Fibroblast of skin of left quadriceps (primary cell): ENCODE data around the gene WDFY2.

Experiments
- DNase-seq, 2 experiments: peaks; one replicate each; pipeline ENCODE4 v3.0.0-alpha.2; 2013; ENCODE audit warnings: low read depth in 2 of 2

The WDFY2 gene

DNA sequence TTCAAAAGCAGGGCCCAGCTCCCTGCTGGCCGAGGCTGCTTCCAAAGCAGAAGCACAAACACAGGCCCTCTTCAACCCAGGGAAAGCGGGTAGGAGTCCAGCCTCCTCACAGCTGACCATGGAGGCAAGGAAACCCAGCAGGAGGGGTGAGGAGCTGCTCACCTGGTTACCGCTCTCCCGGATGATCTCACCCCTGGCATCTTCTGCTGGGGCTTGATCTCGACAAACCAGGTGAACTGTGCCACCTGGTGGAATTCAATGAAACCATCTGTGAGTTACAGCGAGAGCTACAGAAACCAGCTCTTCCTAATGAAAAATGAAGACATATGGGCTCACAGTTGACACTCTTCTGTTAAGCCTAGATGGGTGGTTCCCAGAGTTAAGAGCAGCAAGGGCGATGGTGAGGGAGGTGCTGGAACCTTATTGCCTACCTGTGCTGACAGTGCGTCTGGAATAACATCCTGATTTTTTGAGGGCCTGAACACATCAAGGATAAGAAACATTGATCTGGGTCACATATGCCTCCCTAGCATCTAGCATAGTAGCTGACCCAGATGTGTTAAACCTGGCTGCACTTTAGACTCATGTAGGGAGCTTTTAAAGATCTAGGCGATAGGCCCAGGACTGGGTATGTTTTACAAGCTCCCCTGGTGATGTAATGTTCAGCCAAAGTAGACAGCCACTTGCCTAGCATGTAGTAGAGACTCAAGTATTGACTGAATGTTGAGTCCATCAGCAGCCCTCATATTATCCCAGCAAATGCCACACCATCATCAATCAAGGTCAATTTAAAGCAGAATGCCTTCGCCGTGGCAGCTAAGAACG lies 213.6 kb downstream of the WDFY2 start:
- DNase-seq = peak; percentile 23 to 31

GRCh38 chr13:51799261-51799660 lies 215.0 kb downstream of the WDFY2 start:
- no peak for DNase-seq

GRCh38 chr13:51800486-51800885 lies 216.2 kb downstream of the WDFY2 start:
- DNase-seq = no peak

- DNase-seq = no peak
These were observed 217.4 kb downstream of the WDFY2 start for GRCh38 chr13:51801631-51802099.

DNA sequence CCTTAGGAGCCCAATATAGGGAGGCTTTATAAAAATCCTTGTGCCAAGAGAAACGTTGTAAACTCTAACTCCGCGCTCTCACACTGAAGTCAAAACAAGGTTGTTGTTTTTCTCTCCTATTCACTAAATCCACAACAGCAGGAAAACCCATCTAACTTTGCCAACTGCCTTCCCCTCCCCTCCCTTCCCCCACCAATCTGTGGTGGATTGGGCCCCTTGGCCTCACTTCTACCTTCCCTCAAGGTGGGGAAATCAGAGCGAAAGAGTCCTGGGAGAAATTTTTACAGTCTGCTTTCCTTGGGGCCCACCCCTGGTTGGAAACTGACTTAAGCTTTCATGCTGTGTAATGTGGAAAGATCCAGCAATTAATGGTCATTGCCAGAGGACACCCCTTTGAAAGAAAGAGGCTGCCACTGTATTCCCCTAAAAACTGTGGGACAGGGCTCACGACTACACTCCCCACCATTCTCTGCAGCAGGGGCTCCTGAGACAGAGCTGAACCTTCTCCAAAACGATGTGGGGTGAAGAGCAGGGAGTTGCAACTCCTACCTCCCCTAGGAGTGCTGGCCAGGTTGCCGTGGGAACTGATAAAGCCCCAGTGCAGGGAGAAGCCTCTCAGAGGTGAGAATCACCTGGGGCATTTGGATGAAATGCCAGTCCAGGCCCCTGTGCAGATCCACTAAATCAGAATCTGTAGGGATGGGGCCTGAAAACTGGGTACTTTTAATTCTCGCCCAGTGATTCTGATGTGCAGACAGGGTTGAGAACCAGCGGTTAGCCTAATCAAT lies 218.6 kb downstream of the WDFY2 start:
- DNase-seq = no peak

- DNase-seq = peak; percentile 55 to 57
These were observed 219.4 kb downstream of the WDFY2 start, which contains the start of gene DHRS12 for GRCh38 chr13:51803422-51804294. DHRS12 (minus strand) TSS chr13:51804163; CDS start chr13:51799659, 4,504 bp downstream.

DNA sequence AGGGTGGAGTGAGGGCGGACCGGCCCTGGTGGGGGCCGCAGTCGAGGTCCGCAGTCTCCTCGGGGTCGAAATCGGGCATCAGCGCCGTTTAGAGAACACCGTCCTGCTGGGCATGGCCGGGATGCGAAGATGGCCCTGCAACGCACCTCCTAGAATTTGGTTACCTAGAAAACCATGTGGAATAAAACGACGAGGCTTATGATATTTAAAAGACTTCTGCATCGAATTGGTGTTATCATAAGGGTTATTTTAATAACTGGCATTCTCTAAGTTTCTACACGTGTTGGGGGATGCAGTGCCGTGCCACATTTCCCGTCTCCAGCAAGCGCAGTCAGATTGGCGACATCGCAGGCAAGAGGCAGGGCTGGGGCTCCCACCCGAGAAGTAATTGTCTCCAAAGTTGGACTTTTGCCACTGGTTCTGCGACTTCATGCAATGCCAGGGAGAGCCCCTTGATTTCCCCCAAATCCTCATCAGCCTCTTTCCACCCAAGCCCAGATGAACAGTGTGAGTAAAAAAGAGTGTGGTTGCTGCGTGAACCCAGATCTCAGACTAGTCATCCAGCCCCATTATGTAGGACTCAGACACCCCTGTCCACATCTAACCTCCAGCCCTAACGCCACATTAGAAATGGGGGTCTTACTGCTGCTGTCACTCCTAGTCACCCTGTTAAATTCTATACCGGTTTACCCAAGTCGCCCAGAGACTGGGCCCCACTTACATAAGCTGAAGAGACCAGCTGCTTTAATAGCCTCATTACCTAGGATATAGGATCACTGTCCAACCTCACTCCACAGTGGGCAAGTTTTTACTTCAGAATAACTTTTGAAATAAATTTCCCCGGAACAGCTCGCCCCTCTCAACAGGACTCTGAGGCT lies 220.3 kb downstream of the WDFY2 start:
- no peak for DNase-seq

DNA sequence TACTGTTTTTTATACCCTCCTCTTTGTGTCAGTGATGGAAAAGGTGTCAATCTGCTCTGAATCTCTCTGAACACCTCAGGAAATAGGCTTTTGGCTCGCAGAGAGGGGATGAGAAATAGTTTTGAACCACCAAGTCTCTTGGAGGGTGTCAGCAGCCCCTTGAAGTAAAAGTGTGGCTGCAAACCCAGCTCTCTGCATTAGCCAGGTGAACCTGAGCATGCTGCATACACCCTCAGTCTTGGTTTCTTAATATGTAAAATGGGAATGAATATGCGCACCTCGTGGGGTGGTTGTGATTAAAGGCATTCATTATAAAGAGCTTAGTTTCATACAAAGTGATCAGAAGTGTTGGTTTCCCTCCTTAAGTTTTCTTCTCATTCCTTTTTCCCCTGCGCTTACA lies 221.1 kb downstream of the WDFY2 start:
- DNase-seq = no peak

DNA sequence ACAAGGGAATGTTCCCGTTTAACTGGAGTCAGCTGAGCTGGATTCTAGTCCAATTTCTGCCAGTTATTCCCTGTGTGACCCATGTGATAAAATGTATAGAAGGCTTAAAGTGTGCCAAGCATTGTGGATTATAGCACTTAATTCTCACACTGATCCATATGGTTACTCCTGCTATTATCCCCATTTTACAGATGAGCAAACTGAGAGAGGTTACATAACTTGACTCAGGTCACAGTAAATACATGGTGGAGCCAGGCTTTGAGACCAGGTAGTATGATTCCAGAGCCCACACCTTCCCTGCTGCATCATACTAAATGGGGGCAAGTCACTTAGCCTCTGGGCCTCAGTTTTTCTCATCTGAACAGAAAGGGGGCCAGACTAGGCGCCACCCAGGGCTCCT lies 221.7 kb downstream of the WDFY2 start:
- DNase-seq = no peak

- DNase-seq = no peak
These were observed 222.3 kb downstream of the WDFY2 start for GRCh38 chr13:51806566-51806965.

- no peak for DNase-seq
These were observed 222.8 kb downstream of the WDFY2 start for GRCh38 chr13:51807041-51807440.

GRCh38 chr13:51808811-51809210 lies 224.5 kb downstream of the WDFY2 start:
- no peak for DNase-seq

- no peak for DNase-seq
These were observed 226.8 kb downstream of the WDFY2 start for GRCh38 chr13:51811046-51811445.

GRCh38 chr13:51811920-51812451 lies 227.7 kb downstream of the WDFY2 start:
- no peak for DNase-seq

- DNase-seq = no peak
These were observed 229.8 kb downstream of the WDFY2 start for GRCh38 chr13:51814071-51814470.

- peak in 1 of 2 experiments; percentile 13 for DNase-seq
These were observed 230.8 kb downstream of the WDFY2 start for GRCh38 chr13:51814825-51815650.

DNA sequence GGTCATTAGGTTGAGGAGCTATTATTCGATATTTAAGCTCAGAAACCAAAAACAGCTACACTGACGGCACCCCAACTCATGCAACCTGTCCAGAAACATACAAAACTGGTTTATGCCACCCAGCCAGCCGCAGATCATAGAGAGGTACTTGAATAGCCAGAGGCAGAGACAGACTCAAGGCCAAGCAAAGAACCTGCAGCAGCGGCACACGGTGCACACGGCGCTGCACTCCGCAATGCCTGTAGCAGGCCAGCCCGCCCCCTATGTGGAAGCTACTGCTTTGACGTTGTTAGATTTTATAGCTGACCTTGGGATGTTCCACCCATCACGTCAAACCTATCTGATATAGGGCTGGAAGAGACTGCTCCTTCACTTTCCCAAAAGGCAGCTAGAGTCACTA lies 231.6 kb downstream of the WDFY2 start:
- DNase-seq = no peak

GRCh38 chr13:51816604-51817249 lies 232.5 kb downstream of the WDFY2 start:
- DNase-seq = no peak
